ENCODE measurements around the gene OSBPL1A.
"Not testable (repeated sequence)": the region's sequence is repeated elsewhere in the genome, so short reads cannot be mapped to it uniquely, and the experiment has no call there.

The OSBPL1A gene

GRCh38 chr18:24173997-24174396, 223.6 kb downstream of the OSBPL1A start:
- no peak for DNase-seq (ENCODE audit: low read depth)
- H3K4me3 ChIP-seq (ENCODE audit: low read length), result no peak overlapping the region
- TF ChIP-seq, protein P1, sequence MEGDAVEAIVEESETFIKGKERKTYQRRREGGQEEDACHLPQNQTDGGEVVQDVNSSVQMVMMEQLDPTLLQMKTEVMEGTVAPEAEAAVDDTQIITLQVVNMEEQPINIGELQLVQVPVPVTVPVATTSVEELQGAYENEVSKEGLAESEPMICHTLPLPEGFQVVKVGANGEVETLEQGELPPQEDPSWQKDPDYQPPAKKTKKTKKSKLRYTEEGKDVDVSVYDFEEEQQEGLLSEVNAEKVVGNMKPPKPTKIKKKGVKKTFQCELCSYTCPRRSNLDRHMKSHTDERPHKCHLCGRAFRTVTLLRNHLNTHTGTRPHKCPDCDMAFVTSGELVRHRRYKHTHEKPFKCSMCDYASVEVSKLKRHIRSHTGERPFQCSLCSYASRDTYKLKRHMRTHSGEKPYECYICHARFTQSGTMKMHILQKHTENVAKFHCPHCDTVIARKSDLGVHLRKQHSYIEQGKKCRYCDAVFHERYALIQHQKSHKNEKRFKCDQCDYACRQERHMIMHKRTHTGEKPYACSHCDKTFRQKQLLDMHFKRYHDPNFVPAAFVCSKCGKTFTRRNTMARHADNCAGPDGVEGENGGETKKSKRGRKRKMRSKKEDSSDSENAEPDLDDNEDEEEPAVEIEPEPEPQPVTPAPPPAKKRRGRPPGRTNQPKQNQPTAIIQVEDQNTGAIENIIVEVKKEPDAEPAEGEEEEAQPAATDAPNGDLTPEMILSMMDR (conservative IDR thresholded peaks at IDR 0.05; ENCODE audit: low read depth, low read length), result no peak

- H3K4me3 ChIP-seq (ENCODE audit: low read length), result no peak overlapping the region
- TF ChIP-seq, protein P1 (conservative IDR thresholded peaks at IDR 0.05; ENCODE audit: low read depth, low read length), result no peak
- no peak for DNase-seq (ENCODE audit: low read depth)
Observed at GRCh38 chr18:24170360-24170759, 227.3 kb downstream of the OSBPL1A start.

DNA sequence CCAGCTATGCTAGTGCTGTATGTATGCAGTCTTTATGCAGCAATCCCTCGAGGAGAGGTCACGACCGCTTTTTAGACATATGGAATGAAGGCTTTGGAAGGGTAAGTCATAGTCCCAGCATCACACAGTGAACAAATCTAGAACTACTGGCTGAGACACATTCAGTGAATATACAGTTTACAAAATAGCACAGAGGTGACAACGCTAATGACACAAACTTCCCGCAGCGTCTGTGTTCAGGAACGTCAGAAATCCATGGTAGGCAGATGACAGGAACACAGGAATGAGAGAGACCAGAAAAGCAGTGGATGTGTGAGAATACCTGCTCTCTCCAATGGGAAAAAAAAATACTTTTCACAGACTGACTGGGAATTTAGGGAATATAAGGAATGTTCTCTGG, 229.1 kb downstream of the OSBPL1A start:
- no peak for DNase-seq (ENCODE audit: low read depth)
- TF ChIP-seq, protein P1 (conservative IDR thresholded peaks at IDR 0.05; ENCODE audit: low read depth, low read length), result no peak

DNA sequence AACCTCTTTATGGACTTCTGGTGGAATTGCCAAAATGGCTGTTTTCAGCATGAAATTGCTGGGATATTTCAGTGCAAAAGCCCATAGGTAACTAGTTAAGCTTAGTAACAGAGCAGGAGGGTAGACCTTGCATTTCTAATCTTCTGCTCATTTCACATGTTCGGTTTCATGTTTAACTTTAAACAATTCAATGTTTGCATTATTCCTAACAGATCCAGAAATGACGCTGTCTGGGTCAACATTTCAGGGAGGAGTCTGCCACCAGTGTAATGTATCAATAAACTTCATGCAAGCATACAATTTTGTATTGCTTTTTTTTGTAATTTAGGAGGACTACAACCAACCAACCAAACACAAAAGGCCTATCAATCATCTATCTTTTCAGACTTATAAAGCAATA, 236.3 kb downstream of the OSBPL1A start:
- H3K4me3 ChIP-seq (ENCODE audit: low read length), result no peak overlapping the region
- TF ChIP-seq, protein P1 (conservative IDR thresholded peaks at IDR 0.05; ENCODE audit: low read depth, low read length), result no peak
- no peak for DNase-seq (ENCODE audit: low read depth)

More for the DNA sequence above, 229.1 kb downstream of the OSBPL1A start:
- no peak overlapping the region for H3K4me3 ChIP-seq (ENCODE audit: low read length)

- DNase-seq (ENCODE audit: low read depth), result no peak
- no peak overlapping the region for H3K4me3 ChIP-seq (ENCODE audit: low read length)
- TF ChIP-seq, protein P1 (conservative IDR thresholded peaks at IDR 0.05; ENCODE audit: low read depth, low read length), result no peak
Observed at GRCh38 chr18:24160086-24160485, 237.5 kb downstream of the OSBPL1A start.

- DNase-seq (ENCODE audit: low read depth), result no peak
- TF ChIP-seq, protein P1 (conservative IDR thresholded peaks at IDR 0.05; ENCODE audit: low read depth, low read length), result no peak
- no peak overlapping the region for H3K4me3 ChIP-seq (ENCODE audit: low read length)
Observed at GRCh38 chr18:24157855-24158254, 239.8 kb downstream of the OSBPL1A start.

DNA sequence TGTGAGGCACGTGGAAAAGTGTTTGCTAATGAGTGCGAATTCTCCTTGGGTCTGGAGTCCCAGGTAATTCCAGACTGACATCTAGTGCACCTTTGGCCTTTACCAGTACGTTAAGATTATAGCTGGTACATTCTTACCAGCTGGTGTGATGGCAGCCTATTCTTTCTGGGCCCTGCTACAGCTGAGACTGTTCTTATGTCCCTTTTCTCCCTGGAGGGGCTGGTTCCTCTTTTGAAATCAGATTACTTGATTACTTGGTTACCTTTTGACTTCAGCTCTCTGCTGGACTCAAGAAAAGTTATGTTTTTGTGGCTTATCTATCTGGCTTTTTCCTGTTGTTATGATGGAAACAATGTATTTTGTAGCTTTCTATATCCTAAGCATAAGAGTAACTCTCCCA, 244.2 kb downstream of the OSBPL1A start:
- TF ChIP-seq, protein P1 (conservative IDR thresholded peaks at IDR 0.05; ENCODE audit: low read depth, low read length), result no peak
- no peak for DNase-seq (ENCODE audit: low read depth)
- no peak overlapping the region for H3K4me3 ChIP-seq (ENCODE audit: low read length)

DNA sequence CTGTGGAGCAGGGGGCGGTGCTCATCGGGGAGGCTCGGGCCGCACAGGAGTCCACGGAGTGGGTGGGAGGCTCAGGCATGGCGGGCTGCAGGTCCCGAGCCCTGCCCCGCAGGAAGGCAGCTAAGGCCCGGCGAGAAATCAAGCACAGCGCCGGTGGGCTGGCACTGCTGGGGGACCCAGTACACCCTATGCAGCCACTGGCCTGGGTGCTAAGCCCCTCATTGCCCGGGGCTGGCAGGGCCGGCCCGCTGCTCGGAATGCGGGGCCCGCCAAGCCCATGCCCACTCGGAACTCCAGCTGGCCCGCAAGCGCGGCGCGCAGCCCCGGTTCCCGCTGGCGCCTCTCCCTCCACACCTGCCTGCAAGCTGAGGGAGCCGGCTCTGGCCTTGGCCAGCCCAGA, 248.0 kb downstream of the OSBPL1A start:
- not testable (repeated sequence) for H3K4me3 ChIP-seq (ENCODE audit: low read length); DNase-seq (ENCODE audit: low read depth)
